22Rv1 (cell line): ENCODE measurements around the gene TMEM17.

Source experiments
- H3K27ac ChIP-seq: fragments of 450-650 bp; 2 replicates; pipeline ENCODE4 v1.5.1; 2017
- ZFX ChIP-seq: fragments of 450-650 bp; IDR thresholded peaks from 2 replicates; pipeline ENCODE4 v1.6.1; 2017; ENCODE audit warnings: antibody characterized with exemption, borderline replicate concordance
- TF ChIP-seq, protein P1 (sequence below): fragments of 450-650 bp; IDR thresholded peaks from 2 replicates; pipeline ENCODE4 v1.5.1; 2017; ENCODE audit warnings: mild to moderate bottlenecking

TMEM17 gene

DNA sequence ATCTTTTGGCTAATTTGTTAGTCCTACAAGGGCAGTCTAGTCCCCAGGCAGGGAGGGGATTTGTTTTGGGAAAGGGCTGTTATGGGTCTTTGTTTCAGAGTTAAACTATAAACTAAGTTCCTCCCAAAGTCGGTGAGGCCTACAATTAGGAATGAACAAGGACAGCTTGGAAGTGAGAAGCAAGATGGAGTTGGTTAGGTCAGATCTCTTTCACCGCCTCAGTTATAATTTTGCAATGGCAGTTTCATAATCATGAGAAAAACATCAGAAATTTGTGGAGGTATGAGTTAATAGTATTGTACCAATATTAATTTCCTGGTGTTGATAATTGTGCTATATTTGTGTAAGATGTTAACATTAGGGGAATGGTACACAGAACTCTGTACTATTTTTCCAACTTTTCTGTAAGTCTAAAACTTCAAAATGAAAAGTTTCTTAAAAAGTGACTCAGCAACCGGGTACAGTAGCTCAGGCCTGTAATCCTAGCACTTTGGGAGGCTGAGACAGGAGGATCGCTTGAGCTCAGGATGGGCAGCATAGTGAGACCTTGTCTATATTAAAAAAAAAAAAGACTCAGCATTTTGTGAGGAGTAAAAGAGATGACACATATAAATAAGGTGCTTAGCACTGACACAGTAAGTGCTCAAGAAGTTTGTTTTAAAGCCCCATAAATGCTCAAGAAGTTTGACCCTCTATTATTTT is 40.8 kb downstream of the TMEM17 start:
- no peak overlapping the region for H3K27ac ChIP-seq
- no peak for TF ChIP-seq ZFX
- TF ChIP-seq, protein P1, sequence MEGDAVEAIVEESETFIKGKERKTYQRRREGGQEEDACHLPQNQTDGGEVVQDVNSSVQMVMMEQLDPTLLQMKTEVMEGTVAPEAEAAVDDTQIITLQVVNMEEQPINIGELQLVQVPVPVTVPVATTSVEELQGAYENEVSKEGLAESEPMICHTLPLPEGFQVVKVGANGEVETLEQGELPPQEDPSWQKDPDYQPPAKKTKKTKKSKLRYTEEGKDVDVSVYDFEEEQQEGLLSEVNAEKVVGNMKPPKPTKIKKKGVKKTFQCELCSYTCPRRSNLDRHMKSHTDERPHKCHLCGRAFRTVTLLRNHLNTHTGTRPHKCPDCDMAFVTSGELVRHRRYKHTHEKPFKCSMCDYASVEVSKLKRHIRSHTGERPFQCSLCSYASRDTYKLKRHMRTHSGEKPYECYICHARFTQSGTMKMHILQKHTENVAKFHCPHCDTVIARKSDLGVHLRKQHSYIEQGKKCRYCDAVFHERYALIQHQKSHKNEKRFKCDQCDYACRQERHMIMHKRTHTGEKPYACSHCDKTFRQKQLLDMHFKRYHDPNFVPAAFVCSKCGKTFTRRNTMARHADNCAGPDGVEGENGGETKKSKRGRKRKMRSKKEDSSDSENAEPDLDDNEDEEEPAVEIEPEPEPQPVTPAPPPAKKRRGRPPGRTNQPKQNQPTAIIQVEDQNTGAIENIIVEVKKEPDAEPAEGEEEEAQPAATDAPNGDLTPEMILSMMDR = no peak

DNA sequence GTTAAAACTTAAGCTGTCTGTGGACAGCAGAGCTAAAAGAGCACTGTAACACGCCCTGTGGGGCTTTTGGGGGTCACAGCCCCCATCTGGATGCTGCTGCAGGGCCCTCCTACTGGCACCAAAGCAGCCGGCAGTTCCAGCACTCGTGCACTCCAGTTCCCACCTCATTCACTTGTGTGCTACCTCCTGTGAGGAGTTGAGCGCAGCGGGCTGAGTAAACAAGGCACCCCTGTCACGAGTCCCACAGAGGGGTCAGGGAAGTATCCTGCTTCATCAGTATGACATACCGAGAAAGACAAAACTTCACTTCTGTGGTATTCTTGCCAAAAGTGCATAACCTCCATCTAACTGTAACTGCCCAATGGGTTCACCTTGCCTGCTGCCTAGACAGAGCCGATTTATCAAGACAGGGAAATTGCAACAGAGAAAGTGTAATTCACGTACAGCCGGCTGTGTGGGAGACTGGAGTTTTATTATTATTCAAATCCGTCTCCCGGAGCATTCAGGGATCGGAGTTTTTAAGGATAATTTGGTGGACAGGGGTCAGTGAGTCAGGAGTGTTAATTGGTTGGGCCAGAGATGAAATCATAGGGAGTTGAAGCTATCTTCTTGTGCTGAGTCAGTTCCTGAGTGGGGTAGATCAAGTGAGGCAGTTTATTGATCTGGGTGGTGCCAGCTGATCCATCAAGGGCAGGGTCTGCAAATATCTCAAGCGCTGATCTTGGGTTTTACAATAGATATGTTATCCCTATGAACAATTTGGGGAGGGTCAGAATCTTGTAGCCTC is 41.6 kb downstream of the TMEM17 start:
- H3K27ac ChIP-seq = no peak overlapping the region
- TF ChIP-seq ZFX = no peak
- TF ChIP-seq, protein P1 = no peak

DNA sequence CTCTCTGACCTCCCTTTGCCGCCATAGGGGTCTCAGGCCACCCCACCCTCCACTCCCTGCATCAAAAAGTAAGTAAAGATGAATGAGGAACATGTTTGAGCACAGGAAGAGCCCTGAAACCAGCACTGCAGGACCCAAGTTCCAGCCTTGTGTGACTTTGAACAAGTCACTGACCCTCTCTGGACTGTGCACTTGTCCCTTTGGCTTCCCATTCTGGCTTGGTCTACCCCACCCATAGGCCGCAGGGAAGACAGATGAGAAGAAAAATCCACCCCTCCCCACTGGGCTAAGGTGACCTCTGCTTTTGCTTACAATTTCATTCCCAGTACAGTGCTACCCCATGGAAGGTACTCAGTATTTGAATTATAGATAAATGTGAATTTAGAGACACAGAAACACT is 43.8 kb downstream of the TMEM17 start:
- TF ChIP-seq, protein P1 = no peak
- no peak for TF ChIP-seq ZFX
- no peak overlapping the region for H3K27ac ChIP-seq

DNA sequence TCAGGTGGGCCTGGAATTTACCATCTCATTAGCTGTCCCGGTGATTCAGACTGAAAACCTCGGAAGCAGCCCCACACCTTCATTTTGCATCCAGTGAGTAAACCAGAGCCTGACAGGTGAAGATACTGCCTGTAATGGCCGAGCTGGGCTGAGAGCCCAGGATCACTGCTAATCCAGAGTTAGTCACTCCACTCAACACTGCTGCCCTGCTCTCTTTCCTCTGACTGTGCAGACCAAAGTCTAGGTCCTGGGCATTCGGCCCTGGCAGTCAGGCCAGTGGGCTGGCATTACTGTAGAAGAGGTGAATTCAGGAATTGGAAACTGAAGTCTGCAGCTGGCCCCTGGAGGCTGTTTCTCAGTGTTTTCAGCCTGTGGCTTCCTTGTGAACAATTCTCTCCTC is 44.3 kb downstream of the TMEM17 start:
- TF ChIP-seq, protein P1 = no peak
- H3K27ac ChIP-seq = no peak overlapping the region

DNA sequence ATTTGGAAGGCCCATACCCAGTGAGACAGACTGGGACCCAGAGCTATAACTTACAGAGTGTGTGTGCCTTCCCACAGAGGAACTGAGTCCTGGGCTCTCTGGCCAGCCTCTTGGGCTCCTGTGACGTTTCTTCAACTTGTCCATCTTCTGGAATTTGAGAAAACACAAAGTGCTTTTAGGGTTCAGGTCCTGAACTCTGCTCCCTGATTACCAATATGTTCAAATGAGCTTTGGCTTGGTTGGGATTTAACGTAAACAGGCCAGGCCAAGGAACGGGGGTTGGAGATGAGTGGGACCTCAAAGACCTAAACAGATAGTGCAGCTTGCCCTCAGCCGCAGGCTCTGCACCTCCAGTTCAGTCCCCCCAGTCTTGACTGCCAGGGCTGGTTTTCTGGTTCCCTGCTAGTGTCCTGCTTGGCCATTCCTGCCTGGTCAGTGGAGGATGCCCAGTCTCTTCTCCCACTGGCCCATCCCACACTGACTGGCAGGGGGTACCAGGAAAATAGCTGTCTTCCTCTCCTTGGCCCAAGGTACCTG is 44.9 kb downstream of the TMEM17 start:
- TF ChIP-seq, protein P1 = no peak
- no peak for TF ChIP-seq ZFX
- no peak overlapping the region for H3K27ac ChIP-seq

DNA sequence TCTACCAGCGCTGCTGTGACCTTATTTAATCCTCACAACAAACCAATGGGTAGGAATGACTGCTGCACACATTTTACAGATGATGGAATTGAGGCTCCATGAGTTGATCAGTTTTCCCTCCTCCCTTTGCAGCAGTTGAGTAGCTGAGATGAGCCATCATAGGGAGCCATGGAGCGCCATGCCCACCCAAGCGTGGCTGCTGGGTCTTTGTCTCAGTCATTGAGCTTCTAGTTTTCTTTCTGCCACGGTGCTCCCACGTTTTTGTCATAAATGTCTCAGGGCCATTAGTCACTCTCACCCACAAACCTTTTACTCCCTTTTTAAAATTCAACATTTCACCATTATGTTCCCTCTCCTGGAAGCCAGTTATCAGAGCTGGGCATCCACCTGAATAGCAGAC is 45.8 kb downstream of the TMEM17 start:
- TF ChIP-seq, protein P1 = no peak
- no peak for TF ChIP-seq ZFX
- no peak overlapping the region for H3K27ac ChIP-seq

DNA sequence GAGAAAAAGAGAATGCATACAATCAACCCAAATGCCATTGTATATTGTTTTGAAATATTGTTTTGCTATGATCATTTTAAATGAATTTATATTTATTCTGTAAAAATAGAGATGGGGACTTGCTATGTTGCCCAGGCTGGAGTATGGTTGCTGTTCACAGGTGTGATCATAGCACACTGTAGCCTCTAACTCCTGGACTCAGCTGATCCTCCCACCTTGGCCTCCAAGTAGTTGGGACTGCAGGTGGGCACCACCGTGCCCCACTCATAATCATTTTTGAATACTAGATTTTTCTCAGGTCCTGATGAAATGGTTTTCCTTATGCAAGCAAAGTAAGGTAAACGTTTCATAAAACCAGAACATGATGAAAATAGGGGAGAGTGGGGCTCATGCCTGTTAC is 46.3 kb downstream of the TMEM17 start:
- no peak overlapping the region for H3K27ac ChIP-seq
- TF ChIP-seq, protein P1 = no peak
- TF ChIP-seq ZFX = no peak
